Measurements from ENCODE around the gene SF3B2. TPM values are rescaled to one million over a fixed set of nuclear protein-coding genes. Genes with fewer than 3 reads are reported as not detected.
"Not testable (repeated sequence)": the region's sequence is repeated elsewhere in the genome, so short reads cannot be mapped to it uniquely, and the experiment has no call there.

SF3B2 gene
- total RNA-seq, 1 donor from 2014 or later, result 181 TPM

- Histone ChIP-seq H3K4me3 (ENCODE audit: low read depth, low read length) (no peak overlapping the region), H3K36me3 (ENCODE audit: control insufficient read depth, insufficient read depth, low read length) (no peaks in the 10 kb centered on the region), H3K27me3 (ENCODE audit: control insufficient read depth, insufficient read depth, low read length) (no peaks in the 10 kb centered on the region)
- no peak for DNase-seq (ENCODE audit: low read depth)
- no peak for TF ChIP-seq CTCF (IDR thresholded peaks at IDR 0.05; ENCODE audit: insufficient read depth, low read length, poor library complexity, severe bottlenecking)
These were observed 31.6 kb downstream of the SF3B2 start for GRCh38 chr11:66083767-66084166.

DNA sequence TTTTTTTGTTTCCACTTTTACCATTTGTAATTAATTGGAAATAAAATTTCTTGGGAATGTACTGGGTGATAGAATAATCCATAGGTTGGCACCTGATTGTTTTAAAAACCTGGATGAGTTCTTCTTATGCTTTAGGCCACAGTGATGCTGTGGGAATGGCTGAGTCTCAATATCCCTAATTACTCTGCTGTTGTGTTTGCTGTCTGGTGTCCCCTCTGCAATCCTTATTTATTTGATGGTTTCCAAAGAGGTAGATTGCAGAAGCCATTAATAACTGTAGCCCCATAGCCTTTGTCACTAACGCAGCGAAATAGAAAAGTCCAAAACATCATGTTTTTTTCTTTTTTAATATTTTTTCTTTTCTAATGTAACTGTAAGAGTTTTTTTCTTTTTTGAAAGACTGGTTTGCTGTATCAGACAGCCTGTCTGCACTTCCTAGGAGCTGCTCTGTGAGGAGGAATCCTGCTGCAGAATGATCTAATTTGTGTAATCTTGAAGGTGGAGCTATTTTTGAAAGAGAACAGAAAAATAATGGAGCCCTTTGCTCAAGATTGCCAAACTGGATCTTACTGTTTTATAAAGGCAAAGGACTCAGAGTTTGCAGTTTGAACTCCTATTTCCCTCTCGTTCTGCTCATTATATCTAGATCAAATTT lies 32.8 kb downstream of the SF3B2 start:
- Histone ChIP-seq H3K27me3 (ENCODE audit: control insufficient read depth, insufficient read depth, low read length) (no peaks in the 10 kb centered on the region), H3K4me3 (ENCODE audit: low read depth, low read length) (no peak overlapping the region), H3K36me3 (ENCODE audit: control insufficient read depth, insufficient read depth, low read length) (no peaks in the 10 kb centered on the region)
- DNase-seq (ENCODE audit: low read depth), result no peak
- TF ChIP-seq CTCF (IDR thresholded peaks at IDR 0.05; ENCODE audit: insufficient read depth, low read length, poor library complexity, severe bottlenecking), result no peak

DNA sequence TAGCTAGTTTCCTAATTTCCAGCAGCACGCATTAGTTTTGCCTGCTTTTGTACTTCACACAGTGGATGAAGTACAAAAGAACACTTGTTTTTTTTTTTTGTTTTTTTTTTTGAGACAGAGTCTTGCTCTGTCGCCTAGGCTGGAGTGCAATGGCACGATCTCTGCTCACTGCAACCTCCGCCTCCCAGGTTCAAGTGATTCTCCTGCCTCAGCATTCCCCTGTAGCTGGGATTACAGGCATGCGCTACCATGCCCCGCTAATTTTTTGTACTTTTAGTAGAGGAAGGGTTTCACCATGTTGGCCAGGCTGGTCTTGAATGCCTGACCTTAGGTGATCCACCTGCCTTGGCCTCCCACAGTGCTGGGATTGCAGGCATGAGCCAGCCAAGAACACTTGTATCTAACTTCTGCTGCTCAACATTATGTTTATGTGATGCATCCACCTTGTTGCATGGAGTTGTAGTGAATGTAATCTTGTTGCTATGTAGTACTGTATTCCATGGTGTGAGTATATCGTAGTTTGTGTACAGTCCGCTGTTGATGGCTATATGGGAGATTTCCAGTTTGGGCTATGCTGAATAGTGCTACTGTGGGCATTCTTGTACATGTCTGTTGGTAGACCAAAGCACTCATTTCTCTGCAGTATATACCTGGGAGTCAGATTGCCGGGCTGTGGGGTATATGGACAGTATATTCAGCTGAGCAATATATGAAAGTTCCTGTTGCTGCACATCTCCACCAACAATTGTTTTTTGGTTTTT lies 35.2 kb downstream of the SF3B2 start:
- DNase-seq (ENCODE audit: low read depth), result no peak
- TF ChIP-seq CTCF (IDR thresholded peaks at IDR 0.05; ENCODE audit: insufficient read depth, low read length, poor library complexity, severe bottlenecking), result no peak
- no peak overlapping the region for H3K4me3 ChIP-seq (ENCODE audit: low read depth, low read length)
- H3K27me3 ChIP-seq (ENCODE audit: control insufficient read depth, insufficient read depth, low read length), result no peaks in the 10 kb centered on the region
- no peaks in the 10 kb centered on the region for H3K36me3 ChIP-seq (ENCODE audit: control insufficient read depth, insufficient read depth, low read length)

DNA sequence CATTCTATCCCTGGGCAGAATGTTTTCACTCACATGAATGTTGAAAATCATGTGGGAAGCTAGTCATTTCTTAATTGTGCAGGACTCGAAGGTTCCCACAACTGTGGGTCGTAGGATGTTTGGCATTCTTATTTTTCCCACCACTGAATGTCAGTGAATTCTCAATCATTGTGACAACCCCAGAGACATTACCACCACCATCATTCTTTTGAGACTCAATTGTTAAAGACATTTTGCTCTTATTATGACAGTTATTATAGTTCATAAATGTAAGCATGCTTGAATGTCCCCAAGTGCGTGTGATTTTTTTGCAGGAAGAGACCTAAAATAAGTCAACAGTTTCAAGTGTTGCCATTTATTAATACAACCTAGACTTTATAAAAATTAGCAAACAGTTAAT lies 36.9 kb downstream of the SF3B2 start:
- Histone ChIP-seq H3K27me3 (ENCODE audit: control insufficient read depth, insufficient read depth, low read length) (no peaks in the 10 kb centered on the region), H3K4me3 (ENCODE audit: low read depth, low read length) (no peak overlapping the region), H3K36me3 (ENCODE audit: control insufficient read depth, insufficient read depth, low read length) (no peaks in the 10 kb centered on the region)
- DNase-seq (ENCODE audit: low read depth), result no peak
- no peak for TF ChIP-seq CTCF (IDR thresholded peaks at IDR 0.05; ENCODE audit: insufficient read depth, low read length, poor library complexity, severe bottlenecking)

- no peak for DNase-seq (ENCODE audit: low read depth)
- TF ChIP-seq CTCF (IDR thresholded peaks at IDR 0.05; ENCODE audit: insufficient read depth, low read length, poor library complexity, severe bottlenecking), result no peak
- Histone ChIP-seq H3K4me3 (ENCODE audit: low read depth, low read length) (no peak overlapping the region), H3K36me3 (ENCODE audit: control insufficient read depth, insufficient read depth, low read length) (no peaks in the 10 kb centered on the region), H3K27me3 (ENCODE audit: control insufficient read depth, insufficient read depth, low read length) (no peaks in the 10 kb centered on the region)
These were observed 38.1 kb downstream of the SF3B2 start for GRCh38 chr11:66090288-66090687.

GRCh38 chr11:66092125-66092524 lies 40.0 kb downstream of the SF3B2 start:
- not testable (repeated sequence) for H3K27me3 ChIP-seq (ENCODE audit: control insufficient read depth, insufficient read depth, low read length); H3K4me3 ChIP-seq (ENCODE audit: low read depth, low read length); H3K36me3 ChIP-seq (ENCODE audit: control insufficient read depth, insufficient read depth, low read length); DNase-seq (ENCODE audit: low read depth)

DNA sequence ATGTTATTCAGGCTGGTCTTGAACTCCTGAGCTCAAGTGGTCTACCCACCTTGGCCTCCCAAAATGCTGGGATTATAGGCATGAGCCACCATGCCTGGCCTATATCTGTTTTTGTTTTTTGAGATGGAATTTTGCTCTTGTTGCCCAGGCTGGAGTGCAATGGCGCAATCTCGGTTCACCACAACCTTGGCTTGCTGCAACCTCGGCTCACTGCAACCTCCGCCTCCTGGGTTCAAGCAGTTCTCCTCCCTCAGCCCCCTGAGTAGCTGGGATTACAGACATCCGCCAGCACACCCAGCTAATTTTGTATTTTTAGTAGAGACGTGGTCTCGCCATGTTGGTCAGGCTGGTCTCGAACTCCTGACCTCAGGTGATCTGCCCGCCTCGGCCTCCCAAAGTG lies 47.6 kb downstream of the SF3B2 start:
- not testable (repeated sequence) for DNase-seq (ENCODE audit: low read depth); H3K27me3 ChIP-seq (ENCODE audit: control insufficient read depth, insufficient read depth, low read length); H3K36me3 ChIP-seq (ENCODE audit: control insufficient read depth, insufficient read depth, low read length); H3K4me3 ChIP-seq (ENCODE audit: low read depth, low read length)

Data from kidney epithelial cell (primary cell).